HG02623 (cell line): ENCODE measurements around the gene BRAT1.

Experiments
- ATAC-seq: cut with Tn5 transposase; IDR thresholded peaks from one replicate; pipeline ENCODE4 v1.9.1; 2021; ENCODE audit warnings: moderate library complexity; ENCODE audit not compliant: unreplicated experiment

BRAT1 gene

DNA sequence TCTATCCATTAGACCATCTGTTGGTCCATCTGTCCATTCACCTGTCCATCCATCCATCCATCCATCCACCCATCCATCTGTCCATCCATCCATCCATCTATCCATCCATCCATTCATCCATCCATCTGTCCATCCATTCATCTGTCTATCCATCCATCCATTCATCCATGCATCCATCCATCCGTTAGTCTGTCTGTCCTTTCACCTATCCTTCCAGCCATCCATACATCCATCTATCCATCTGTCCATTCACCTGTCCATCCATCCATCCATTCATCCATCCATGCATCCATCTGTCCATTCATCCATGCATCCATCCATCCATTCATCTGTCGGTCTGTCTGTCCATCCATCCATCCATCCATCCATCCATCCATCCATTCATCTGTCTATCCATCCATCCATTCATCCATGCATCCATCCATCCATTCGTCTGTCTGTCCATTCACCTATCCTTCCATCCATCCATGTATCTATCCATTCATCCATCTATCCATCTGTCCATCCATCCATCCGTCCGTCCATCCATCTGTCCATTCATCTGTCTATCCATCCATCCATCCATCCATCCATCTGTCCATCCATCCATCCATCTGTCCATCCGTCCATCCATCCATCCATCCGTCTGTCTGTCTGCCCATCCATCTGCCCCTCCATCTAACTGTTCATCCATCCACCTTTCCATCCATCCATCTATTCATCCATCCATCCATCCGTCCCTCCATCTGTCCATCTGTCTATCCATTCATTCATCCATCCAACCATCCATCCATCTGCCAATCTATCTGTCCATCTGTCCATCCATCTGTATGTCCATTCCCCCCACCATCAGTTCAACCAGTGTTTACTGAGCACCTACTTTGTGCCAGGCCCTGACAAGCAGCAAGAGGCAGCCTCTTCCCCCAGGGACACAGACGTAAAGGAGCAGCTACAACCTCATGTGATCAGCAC lies 40.6 kb downstream of the BRAT1 start:
- ATAC-seq, result no peak

DNA sequence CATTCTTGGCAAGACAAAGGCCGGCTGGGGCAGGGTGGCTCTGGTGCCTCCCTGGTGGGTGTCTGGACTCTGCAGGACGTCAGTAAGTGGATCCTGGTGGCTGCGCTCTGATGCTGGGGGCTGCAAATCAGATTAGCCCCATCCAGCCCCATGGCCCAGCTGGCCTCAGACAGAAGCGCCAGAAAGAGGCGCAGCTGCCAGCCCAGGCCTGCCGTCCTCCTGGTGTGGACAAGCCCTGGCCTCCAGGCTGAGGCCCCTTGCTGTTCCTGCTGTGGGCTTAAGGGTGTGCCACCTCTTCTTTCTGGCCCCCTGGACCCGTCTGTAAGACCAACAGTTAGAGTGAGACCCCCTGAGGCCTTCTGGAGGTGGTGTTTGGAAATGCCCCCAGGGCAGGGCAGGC lies 41.6 kb downstream of the BRAT1 start:
- ATAC-seq, result no peak

DNA sequence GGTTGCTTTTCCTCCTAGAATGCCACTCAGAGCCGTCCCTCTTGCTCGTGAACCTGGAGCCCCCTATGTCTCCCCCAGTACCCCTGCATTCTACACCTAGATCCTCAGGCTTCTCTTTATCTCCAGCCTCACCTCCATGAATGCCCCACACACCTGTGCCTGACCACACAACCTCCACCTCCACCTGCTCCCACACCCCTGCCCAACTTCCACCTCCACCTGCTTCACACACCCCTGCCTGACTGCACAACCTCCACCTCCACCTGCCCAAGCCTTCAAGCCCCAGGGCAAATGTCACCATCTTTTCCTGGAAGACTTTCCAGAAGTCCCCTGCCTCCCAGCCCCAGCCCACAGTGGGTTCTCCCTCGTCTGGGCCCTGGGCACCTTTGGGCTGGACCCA lies 42.6 kb downstream of the BRAT1 start:
- no peak for ATAC-seq

DNA sequence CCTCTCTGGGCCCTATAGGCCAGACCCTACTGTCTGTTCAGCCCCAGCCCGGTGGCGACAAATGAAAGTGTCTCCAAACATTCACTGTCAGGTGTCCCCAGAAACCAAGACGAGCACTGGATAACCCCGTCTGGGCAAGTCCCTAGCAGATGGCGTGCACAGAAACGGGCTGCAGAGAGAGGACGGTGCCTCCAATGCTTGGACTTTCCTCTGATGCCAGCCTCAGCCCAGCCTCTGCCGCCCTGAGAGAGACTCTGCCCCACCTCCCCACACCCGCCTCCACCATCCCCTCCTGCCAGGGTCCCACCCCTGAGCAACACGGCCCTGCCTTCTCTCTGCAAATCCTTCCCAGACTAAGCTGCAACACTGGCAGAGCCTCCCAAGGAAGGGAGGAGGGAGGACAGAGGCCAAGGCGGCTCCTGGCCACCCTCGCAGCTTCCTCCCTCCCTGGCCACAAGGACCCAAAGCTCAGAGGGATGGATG lies 43.1 kb downstream of the BRAT1 start:
- ATAC-seq, result no peak

DNA sequence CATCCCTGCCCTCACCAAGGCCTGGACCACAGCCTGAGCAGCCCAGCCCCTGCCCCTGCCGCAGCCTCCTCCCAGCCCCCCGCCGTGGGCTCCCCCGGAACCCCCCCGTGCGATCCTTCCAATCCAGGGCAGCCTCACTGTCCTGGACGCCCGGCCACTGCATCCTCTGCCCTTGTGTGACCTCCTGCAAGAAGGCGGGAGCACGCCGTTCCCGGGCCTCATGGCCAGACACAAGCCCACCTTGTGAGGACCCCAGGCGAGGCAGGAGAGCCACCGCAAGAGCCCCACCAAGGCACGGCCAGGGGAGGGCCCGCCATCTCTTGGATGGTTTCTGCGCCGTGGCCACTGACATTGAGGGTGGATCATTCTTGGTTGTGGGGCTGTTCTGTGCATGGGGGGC lies 43.6 kb downstream of the BRAT1 start:
- no peak for ATAC-seq

DNA sequence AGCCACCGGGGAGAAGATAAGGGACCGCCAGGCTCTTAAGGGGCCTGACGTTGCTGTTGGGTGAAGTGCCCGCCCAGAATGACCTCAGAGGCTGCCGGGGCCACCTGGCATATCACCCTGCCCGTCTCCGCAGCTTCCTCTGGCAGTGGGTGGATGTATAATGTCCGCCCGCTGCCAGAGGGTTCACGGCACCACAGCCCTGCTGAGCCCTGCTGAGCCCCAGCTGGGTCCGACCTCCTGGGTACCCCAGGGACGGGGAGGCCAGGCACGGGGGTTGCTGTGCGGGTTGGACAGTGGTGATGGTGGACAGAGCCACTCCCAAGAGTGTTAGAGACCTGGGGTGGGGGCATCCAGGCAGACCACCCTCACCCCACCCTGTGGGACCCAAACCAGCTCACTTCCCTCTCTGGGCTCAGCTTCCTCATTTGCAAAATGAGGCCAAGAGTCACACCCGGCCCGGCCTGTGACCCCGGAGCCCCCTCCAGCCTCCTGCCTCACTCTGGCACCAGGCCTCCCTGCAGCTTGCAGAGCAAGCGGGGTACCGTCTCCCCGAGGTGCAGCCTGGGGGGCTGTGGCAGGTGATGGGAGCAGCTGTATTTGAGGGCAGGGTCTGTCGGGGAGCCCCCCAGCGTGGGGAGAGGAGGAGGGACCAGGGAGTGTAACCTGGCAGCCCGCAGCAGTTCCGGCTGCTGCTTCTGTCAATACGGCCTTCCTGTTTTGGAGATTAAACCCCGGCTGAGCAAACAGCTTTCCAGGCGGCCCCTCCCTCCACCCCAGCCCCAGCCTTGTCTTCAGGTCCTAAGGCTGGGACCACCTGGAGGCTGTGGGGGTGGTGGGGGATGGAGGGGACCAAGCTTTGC lies 44.2 kb downstream of the BRAT1 start:
- no peak for ATAC-seq

DNA sequence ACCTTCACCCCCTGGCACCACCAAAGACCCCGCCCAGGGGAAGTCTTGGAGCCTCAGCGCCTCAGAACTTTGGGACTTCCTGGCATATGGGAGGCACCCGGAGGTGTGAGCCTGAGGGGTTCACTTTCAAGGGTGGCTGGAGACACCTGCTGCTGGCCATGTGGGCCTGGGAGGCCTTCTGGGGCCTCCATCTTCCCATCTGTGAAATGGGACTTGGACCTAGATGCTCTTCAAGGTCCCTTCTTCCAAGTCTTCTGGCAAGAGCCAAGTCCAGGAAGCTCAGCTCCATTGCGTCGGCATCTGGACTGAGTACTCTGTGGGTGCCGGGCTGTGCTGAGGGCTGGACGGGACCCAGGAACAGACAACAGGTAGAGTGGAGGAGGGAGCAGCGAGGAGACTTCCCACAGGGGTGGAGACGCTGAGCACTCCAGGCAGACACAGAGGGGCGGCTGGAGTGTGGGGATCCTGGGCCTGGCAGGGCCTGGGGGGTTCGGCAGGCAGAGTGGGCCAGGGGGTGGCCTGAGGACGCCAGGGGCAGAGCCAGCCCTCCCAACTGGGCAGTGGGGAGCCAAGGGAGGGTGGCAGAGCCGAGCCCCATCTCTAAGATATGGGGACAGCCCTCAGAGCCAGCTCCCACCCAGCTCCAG lies 45.1 kb downstream of the BRAT1 start:
- no peak for ATAC-seq

DNA sequence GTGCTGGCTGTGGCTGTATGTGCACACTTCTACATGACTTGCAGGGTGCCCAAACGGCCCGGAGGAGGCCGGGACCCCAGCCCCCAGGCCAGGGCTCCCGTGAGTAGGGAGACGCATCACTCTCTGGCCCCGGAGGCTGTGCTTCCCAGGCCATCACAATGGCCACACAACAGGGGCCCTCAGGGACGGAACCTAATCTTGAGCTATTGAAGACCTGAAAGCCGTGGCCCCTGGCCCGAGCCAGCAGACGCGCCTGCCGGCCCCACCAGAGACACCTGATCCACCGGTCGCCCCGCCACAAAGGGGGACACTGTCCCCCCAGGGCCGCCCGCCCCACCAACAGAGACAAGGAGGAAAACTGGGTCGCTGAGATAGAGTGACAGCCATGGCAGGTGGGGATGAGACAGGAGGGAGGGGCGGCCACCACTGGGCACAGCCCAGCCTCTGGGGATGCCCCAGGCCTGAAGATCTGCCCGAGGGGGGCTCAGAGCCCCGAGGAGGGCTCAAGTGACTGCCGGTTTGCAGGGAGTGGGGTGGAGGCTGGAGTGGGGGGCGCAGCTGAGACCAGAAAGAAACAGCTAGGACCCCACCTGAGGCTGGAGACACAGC lies 45.9 kb downstream of the BRAT1 start:
- no peak for ATAC-seq

DNA sequence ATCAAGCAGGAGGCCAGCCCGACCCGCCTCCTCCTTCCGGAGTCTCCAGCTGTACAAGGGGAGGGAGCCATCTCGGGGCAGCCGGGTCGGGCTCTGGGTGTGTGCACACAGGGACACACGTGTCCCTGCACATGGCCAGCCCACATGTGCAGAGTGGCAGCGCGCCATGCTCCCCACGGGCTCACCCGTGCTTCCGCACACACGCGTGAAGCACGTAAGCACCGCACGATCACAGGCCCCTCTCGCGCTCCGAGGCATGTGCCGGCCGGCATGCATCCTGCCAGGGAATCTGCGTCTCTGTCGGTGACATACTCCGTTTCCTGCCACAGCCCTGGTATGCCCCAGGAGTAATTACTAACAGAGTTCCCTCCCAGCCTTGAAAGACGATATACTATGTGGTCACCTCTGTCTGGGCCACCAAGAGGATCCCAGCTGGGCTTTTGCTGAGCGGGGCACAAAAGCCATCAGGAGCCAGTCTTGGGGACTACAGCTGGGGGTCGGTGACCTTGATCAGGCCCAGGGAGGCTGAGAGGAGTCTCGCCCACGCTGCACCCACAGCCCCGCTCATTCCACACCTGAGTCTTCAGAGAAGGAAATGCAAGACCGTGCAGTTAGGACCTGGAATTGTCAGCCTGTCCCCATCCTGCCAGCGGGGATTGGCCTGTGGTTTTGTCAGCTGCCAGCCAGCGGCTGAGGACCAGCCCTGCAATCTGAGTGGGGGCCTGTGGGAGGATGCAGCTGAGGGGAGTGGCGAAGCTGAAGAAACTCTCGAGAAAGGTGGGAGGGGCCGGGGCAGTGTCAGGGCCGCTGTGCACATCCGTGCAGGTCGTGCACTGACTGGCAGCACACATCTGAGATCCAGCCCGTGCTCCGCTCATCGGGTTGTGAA lies 46.8 kb downstream of the BRAT1 start:
- ATAC-seq, result no peak

DNA sequence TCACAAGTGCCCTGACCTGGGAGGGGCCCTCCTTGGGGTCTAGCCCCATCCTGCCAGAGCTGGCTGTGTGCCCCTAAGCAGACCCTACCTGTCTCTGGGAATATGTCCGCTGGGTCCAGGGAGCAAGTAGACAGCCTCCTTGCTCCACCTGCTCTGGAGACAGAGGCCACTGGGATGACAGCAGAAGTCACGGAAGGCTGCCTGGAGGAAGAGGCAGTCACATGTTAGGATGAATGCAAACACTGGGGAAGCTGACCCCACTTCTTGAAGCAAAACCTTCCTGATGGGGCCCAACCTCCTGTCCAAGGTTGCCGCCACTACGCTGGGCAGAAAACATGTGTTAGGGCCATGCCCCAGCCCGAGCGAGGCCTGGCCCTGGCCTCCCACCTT lies 47.4 kb downstream of the BRAT1 start:
- ATAC-seq, result no peak

DNA sequence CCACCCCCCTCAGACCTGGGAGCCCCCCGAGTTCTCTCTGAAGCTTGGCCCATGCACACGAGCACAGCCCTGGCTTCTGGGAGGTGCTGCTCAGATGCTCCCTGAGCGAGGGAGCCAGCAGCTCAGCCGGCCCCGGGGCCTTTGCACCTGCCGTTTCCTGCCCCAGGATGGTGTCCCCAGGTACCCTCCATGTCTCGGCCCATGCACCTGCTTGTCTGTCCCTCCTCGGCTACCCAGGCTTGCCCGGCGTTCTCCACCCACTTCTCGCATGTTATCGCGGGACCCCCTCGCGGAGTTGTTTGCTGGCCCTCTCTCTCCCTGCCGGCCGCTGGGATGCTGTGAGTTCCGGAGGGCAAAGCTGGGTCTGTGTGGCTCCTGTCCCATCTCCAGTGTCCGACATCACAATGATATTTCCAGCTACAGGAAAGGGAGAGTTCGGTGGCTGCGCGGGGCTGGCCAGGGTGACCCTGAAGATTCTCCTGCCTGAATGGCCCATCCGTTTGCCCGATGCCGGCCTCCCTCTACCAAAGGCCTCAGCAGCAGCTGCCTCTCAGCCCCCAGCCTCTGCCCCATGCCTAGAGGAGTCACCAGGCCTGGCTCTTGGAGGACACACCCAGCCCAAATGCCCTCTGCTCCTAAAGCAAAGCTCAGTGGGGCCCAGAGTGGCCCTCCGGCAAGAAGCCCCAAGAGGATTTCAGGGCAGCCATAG lies 48.0 kb downstream of the BRAT1 start:
- ATAC-seq, result no peak

DNA sequence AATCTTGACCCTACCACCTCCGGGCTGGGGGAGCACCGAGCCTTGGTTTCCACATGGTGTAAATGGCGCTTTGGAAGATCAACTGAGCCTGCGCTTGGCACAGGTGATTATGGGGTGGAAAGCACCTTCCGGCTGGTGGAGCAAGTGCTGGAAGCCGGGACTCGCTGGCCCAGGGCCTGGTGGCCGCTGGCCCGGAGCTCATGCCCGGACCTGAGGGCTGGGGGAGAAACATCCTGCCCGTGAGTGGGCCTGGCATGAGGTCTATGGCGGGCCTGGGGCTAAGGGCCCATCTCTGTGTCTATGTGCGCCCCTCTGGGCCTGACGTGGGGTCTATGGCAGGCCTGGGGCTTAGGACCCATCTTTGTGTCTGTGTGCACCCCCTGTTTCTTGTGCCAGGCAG lies 49.9 kb downstream of the BRAT1 start:
- no peak for ATAC-seq

DNA sequence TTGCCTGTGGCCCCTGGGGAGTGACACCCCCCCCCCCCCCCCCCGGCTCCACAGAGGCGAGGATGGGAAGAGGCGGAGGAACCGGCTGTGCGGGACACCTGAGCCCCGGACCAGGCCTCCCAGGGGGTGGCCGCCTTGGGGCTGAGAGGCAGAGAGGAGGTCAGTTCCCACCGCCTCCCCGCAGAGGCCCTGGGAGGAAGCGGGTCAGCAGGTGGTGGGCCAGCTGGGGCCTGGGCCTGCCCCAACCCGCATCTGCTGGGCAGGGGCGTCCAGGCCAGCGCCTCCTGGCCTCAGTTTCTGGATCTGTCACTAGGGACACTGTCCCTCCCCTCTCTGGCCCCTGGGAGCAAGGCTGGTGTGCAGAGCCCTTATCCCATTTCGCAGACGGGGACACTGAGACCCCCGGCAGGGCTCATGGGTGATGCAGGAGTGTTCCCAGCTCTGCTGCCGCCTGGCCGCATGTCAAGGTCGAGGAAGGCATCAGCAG lies 50.4 kb downstream of the BRAT1 start:
- ATAC-seq, result no peak

DNA sequence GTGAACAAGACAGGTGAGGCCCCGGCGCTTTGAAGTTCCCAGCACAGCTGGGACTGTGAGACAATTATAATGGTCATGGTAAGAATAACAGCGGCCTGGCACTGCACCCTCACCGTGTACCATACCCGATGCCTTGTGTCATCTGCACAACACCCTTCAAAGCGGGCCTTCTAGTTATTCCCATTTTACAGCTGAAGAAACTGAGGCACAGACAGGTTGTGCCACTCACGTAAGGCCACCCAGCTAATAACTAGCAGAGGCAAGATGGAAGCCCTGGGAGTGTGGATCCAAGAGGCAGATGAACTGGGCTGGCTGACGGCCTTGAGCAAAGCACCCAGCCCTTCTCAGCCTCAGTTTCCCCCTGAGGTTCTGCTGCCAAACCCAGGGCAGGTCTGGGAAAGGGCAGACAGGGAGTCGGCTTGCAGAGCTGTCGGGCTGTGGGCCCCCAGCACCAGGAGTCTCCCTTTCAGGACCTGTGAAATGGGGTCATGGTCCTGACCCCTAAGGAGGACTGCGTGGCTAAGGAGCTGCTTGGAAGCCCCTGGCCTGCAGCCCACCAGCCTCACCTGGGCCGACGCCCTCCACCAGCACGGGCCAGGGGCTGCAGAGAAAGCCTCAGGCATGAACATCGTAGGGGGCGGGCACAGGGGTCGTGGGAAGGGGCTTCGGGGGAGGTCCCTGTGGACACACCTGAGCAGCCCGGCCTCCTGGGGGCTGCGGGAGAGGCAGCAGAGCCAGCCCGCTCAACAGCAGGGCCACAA lies 51.0 kb downstream of the BRAT1 start:
- no peak for ATAC-seq

DNA sequence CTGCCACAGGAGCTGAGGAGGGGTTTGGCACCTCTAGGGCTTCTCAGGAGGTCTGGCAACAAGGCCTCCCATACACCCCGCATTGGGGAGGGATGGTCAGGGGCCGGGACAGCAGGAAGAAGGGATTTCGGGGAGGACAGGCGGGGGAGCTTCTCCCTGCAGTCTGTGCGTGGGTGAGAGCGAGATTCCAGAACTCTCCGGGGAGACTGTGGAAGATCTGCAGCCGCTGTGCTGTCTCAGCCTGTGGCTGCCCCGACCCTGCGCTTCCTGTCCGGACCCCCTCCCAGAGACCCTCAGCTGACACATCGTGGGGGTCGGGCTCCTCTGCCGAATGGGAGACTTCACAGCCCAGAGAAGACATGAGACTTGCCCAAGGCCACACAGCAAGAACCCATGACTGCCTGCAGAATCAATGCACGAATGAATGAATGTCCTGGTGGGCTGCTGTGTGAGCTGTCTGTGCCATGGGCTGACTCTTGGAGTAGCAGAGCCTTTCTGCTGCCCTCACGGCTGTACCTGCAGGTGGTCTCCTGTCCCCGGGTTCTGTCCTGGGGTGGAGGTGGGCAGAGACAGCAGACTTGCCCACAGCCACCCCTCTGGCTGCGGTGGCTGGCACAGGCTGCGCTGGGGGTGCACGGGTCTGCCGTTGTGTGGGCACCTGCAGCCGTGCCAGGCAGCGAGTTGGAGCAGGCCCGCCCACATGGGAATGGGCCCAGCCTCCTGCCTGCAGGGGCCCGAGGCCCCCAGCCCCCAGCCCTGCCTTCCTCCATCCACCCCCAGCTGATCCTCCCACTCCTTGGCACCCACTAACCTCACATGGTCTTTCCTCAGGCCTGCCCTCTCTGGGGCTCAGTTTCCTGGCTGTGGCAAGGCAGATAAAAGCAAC lies 52.0 kb downstream of the BRAT1 start:
- ATAC-seq, result no peak

DNA sequence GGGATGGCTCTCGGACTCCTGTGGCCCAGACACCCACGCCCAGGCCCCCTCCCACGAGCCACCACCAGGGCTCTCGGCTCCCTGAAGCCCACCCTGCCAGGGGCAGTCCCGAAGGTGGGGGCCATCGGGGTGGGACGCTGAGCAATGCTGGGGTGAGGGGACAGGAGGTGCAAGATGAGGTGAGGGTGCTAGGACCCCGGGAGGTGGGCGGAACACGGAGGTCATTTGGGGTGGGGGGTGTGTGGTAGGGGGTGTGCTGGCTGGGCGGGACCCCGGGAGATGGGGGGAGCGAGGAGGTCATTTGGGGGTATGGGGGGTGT lies 52.7 kb downstream of the BRAT1 start:
- no peak for ATAC-seq

DNA sequence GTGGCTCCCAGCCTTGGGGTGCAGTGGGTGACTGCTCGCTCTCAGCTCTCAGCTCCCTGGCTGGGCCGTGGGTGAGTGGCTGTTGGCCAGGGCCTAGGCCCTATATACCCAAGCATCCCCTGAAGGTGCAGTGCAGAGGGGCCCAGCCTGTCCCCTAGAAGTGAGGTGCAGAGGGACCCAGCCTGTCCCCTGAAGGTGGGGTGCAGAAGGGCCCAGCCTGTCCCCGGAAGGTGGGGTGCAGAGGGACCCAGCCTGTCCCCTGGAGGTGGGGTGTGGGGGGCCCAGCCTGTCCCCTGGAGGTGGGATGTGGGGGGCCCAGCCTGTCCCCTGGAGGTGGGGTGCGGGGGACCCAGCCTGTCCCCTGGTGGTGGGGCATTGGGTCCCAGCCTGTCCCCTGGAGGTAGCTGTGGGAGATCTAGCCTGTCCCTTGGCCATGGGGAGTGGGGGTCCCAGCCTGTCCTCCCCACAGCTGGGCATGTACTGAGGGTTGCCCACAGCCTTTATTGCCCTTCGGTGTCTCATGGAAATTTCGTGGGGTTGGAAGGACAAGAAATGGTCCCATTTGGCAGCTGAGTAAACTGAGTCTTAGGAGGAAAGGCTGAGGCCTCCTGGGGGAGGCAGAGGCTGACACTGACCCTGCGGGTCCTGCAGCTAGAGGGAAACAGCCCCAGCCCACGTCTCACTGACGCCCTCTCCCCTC lies 53.2 kb downstream of the BRAT1 start:
- ATAC-seq, result no peak
